HepG2 (cell line): Measurements from ENCODE around the gene TOB1. TPM values are rescaled to one million over a fixed set of nuclear protein-coding genes. Genes with fewer than 3 reads are reported as not detected.
A peak's percentile ranks its signal among the peaks of the same experiment; 100 is the strongest.

Experiments used
- ATAC-seq: fragments of 200-7000 bp; cut with Tn5 transposase; 3 replicates; pipeline ENCODE4 v1.9.1; 2020; ENCODE audit warnings: mild to moderate bottlenecking, moderate library complexity
- BruUV-seq: library from RNA; stranded (reverse); fragments of 400-500 nt; replicated peaks from 2 replicates; lab custom pipeline; 2021; lab: Mats Ljungman, UMichigan
- CTCF ChIA-PET: fragments of 300-600 bp; formaldehyde crosslinking; extraction: SDS; loops from one replicate; lab custom pipeline; 2021; ENCODE audit warnings: low total read pairs, inconsistent platforms, low intra/inter-chr PET ratio; lab: Yijun Ruan, JAX
- POLR2A ChIA-PET: fragments of 350-600 bp; sonication (Branson Sonifier 250); formaldehyde crosslinking; loops from one replicate; lab custom pipeline; 2020; ENCODE audit warnings: antibody characterized with exemption, inconsistent platforms; lab: Yijun Ruan, JAX
- DNase-seq: peaks from one replicate; pipeline ENCODE4 v3.0.0-alpha.2; 2015; ENCODE audit warnings: low spot score
- FAIRE-seq: peaks from 3 replicates; lab custom pipeline; 2011; peaks lifted over from hg19 to GRCh38; lab: Jason Lieb, UNC
- H2AFZ ChIP-seq: one replicate; pipeline ENCODE4 v1.6.1; 2011; ENCODE audit warnings: low read length, inconsistent platforms
- H3K27ac ChIP-seq: fragments of 300-600 bp; 3 replicates; pipeline ENCODE4 v1.8.0; 2011; ENCODE audit warnings: mixed run types, mild to moderate bottlenecking, mixed read lengths, low read length, inconsistent platforms; ENCODE audit not compliant: insufficient read depth; ENCODE audit errors: extremely low read length
- H3K27me3 ChIP-seq, 2 experiments: fragments of 200-600 bp in 1 of 2; 2 replicates in 1 of 2; 3 replicates in 1 of 2; pipeline versions ENCODE4 v1.6.0 to v1.8.0; 2011; ENCODE audit warnings: low read length in 2 of 2, mild to moderate bottlenecking in 2 of 2, moderate library complexity in 2 of 2, inconsistent platforms in 1 of 2; ENCODE audit not compliant: insufficient read depth in 2 of 2, control insufficient read depth in 1 of 2
- H3K36me3 ChIP-seq, 2 experiments: fragments of 200-600 bp in 1 of 2; replicated peaks in 1 of 2; 2 replicates in 1 of 2; 3 replicates in 1 of 2; pipeline versions ENCODE4 v1.5.1 to v1.8.0; 2011; ENCODE audit warnings: low read length in 2 of 2, inconsistent platforms in 1 of 2; ENCODE audit not compliant: insufficient read depth in 2 of 2, control insufficient read depth in 1 of 2
- H3K4me1 ChIP-seq: 2 replicates; pipeline ENCODE4 v1.5.1; 2012; ENCODE audit warnings: low read length, inconsistent platforms; ENCODE audit not compliant: insufficient read depth
- H3K4me2 ChIP-seq: 2 replicates; pipeline ENCODE4 v1.6.0; 2011; ENCODE audit warnings: low read depth, low read length, inconsistent platforms
- H3K4me3 ChIP-seq, 3 experiments: fragments of 200-600 bp in 1 of 3; sonication (generic), shearing (Covaris generic) in 1 of 3; replicated peaks in 1 of 3; 2 replicates each; pipeline ENCODE4 v1.5.1; 2011 to 2016; ENCODE audit warnings: low read length in 3 of 3, inconsistent platforms in 2 of 3, low read depth in 2 of 3, mild to moderate bottlenecking in 2 of 3, control low read depth in 1 of 3, mixed read lengths in 1 of 3; ENCODE audit not compliant: insufficient read depth in 1 of 3
- H3K79me2 ChIP-seq: one replicate; pipeline ENCODE4 v1.6.1; 2011; ENCODE audit warnings: low read length, inconsistent platforms; ENCODE audit not compliant: insufficient read depth
- H3K9ac ChIP-seq: 2 replicates; pipeline ENCODE4 v1.6.0; 2011; ENCODE audit warnings: mild to moderate bottlenecking, low read depth, low read length, inconsistent platforms; ENCODE audit not compliant: insufficient read depth
- H3K9me3 ChIP-seq: 2 replicates; pipeline ENCODE4 v1.5.1; 2012; ENCODE audit warnings: mild to moderate bottlenecking, low read length
- H4K20me1 ChIP-seq: 2 replicates; pipeline ENCODE4 v1.6.0; 2011; ENCODE audit warnings: inconsistent platforms, mild to moderate bottlenecking, low read length, moderate library complexity; ENCODE audit not compliant: insufficient read depth
- ATAD3A ChIP-seq: sonication (generic); formaldehyde crosslinking; IDR thresholded peaks from 2 replicates; pipeline ENCODE4 v1.4.0; 2020; ENCODE audit warnings: missing genetic modification reagents
- FOSL2 ChIP-seq: sonication (generic); formaldehyde crosslinking; IDR thresholded peaks from 2 replicates; pipeline ENCODE4 v1.4.0; 2020; ENCODE audit warnings: missing genetic modification reagents
- SP140L ChIP-seq: sonication (generic); formaldehyde crosslinking; IDR thresholded peaks from 2 replicates; pipeline ENCODE4 v1.4.0; 2020; ENCODE audit warnings: missing genetic modification reagents, borderline replicate concordance
- SP5 ChIP-seq: IDR thresholded peaks from 2 replicates; pipeline ENCODE4 v1.6.1; 2016; ENCODE audit warnings: low read depth, borderline replicate concordance
- ZNF224 ChIP-seq: sonication (generic); formaldehyde crosslinking; IDR thresholded peaks from 2 replicates; pipeline ENCODE4 v1.5.0; 2020; ENCODE audit warnings: mild to moderate bottlenecking, missing genetic modification reagents
- ZNF749 ChIP-seq: sonication (generic); formaldehyde crosslinking; IDR thresholded peaks from 2 replicates; pipeline ENCODE4 v1.8.0; 2022; ENCODE audit warnings: mild to moderate bottlenecking, missing genetic modification reagents, moderate library complexity, borderline replicate concordance
- WGBS: methylation state at CpG from one replicate; pipeline ENCODE4 v1.1.6; 2017; ENCODE audit warnings: low lambda C conversion rate; 5-methylcytosine and 5-hydroxymethylcytosine counted together
- in situ Hi-C: cut with HindIII; loops from 2 replicates; pipeline ENCODE4 v1.10.0; 2017; ENCODE audit warnings: low pct_unique_long_range_greater_than_20kb; ENCODE audit not compliant: extremely low pct_ligation_motif_present
- intact Hi-C: fragments of 100-400 bp; cut with micrococcal nuclease; formaldehyde crosslinking; loops from one replicate; pipeline ENCODE4 v1.10.0; 2022; ENCODE audit not compliant: unreplicated experiment
- polyA plus RNA-seq, 8 experiments: library from polyadenylated mRNA; depleted of rRNA in 3 of 8; stranded (reverse) in 7 of 8; unstranded in 1 of 8; fragments of >200 nt; fragmentation: Illumina TruSeq in 4 of 8; extraction: Trizol in 4 of 8; gene quantifications; 2 replicates each; pipeline versions ENCODE4 v1.2.1 to v1.2.3, GENCODE V29; 2011 to 2016; ENCODE audit warnings: low read depth in 4 of 8, missing spikeins in 1 of 8, mixed read lengths in 1 of 8; ENCODE audit not compliant: insufficient read depth in 1 of 8
- total RNA-seq, 5 experiments: library from RNA; depleted of rRNA; stranded (reverse); fragments of >200 nt; fragmentation: Illumina TruSeq; extraction: Trizol; gene quantifications; 2 replicates each; pipeline ENCODE4 v1.2.3, GENCODE V29; 2016; ENCODE audit warnings: low read depth in 1 of 5
- TF ChIP-seq, protein P1 (sequence below): sonication (generic); formaldehyde crosslinking; IDR thresholded peaks from 2 replicates; pipeline ENCODE4 v1.5.0; 2020; ENCODE audit warnings: missing genetic modification reagents
- TF ChIP-seq, protein P2 (sequence below): sonication (generic); formaldehyde crosslinking; IDR thresholded peaks from 2 replicates; pipeline ENCODE4 v1.4.0; 2020; ENCODE audit warnings: mild to moderate bottlenecking, missing genetic modification reagents

TOB1 gene
- total and polyA plus RNA-seq, 2 of the 13 experiments (the other 11 are each of a cell fraction or from before 2014, with no cell fraction given) = 21.9 to 57.7 TPM

DNA sequence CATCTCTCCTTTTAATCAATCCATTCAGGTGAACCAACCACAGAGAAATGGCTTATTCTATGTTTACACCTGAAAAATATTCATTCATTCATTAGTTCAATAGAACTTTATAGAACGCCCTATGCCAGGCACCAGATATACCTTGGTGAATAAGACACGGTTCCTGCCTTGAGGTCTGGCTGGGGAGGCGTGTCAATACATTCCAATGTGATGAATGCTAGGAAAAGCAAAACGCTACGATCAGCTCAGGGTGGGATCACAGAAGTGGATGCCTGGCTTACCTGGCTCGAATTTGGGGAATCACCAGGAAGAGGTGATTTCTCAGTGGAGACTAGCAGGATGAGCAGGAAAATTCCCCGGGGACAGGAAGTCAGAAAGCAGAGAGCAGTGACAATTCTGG, 48.3 kb downstream of the TOB1 start:
- Histone ChIP-seq H4K20me1 (no peaks in the 10 kb centered on the region), H3K27me3 (peaks cover 0 to 33% of the 10 kb centered on the region in 2 experiments; a peak in 4 of 5 replicates), H3K79me2 (no peaks in the 10 kb centered on the region), H2AFZ (no peak overlapping the region), H3K4me3 (no peak overlapping the region; a peak in 1 of 6 replicates)
- no peak for FAIRE-seq
- no peak for DNase-seq
- no TSS peak for BruUV-seq
- CTCF ChIA-PET = interaction anchor here (1.1 to 4.1 kb wide), 4 partner anchors 24 to 139 kb away, joined by 4 to 19 read pairs (median 9); no protein-coding TSS in a partner anchor
- in situ Hi-C loops = no loop called here
- ATAC-seq = peak; percentile 36
- POLR2A ChIA-PET = no interaction called here
- TF ChIP-seq ZNF224 (0 out of 2 replicates have a peak, but pooled peaks have one; percentile 7), FOSL2 (peak; percentile 50), ATAD3A (CRISPR knock-in tag) (no peak), SP5 (CRISPR knock-in tag) (0 out of 2 replicates have a peak, but pooled peaks have one; percentile 18), SP140L (CRISPR knock-in tag) (no peak), ZNF749 (CRISPR knock-in tag) (0 out of 2 replicates have a peak, but pooled peaks have one; percentile 13)
- TF ChIP-seq, protein P1, sequence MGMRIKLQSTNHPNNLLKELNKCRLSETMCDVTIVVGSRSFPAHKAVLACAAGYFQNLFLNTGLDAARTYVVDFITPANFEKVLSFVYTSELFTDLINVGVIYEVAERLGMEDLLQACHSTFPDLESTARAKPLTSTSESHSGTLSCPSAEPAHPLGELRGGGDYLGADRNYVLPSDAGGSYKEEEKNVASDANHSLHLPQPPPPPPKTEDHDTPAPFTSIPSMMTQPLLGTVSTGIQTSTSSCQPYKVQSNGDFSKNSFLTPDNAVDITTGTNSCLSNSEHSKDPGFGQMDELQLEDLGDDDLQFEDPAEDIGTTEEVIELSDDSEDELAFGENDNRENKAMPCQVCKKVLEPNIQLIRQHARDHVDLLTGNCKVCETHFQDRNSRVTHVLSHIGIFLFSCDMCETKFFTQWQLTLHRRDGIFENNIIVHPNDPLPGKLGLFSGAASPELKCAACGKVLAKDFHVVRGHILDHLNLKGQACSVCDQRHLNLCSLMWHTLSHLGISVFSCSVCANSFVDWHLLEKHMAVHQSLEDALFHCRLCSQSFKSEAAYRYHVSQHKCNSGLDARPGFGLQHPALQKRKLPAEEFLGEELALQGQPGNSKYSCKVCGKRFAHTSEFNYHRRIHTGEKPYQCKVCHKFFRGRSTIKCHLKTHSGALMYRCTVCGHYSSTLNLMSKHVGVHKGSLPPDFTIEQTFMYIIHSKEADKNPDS (CRISPR knock-in tag) = no peak
- TF ChIP-seq, protein P2, sequence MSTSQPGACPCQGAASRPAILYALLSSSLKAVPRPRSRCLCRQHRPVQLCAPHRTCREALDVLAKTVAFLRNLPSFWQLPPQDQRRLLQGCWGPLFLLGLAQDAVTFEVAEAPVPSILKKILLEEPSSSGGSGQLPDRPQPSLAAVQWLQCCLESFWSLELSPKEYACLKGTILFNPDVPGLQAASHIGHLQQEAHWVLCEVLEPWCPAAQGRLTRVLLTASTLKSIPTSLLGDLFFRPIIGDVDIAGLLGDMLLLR = 0 out of 2 replicates have a peak, but pooled peaks have one; percentile 12
- TF ChIP-seq, all 625 proteins: peak for 5
- no peak overlapping the region for H3K9ac ChIP-seq
- WGBS = 8% methylated on average over 7 of the region's 7 CpGs
- peaks cover 27% of the 10 kb centered on the region for H3K4me1 ChIP-seq
- H3K4me2 ChIP-seq = peak overlapping the region; percentile 57
- intact Hi-C loops = loop anchor here (1.0 to 2.0 kb wide), 2 partner anchors 25 to 132 kb away; no protein-coding TSS in a partner anchor
- no peaks in the 10 kb centered on the region for H3K36me3 ChIP-seq
- H3K9me3 ChIP-seq = no peaks in the 10 kb centered on the region
- H3K27ac ChIP-seq = no peak overlapping the region
